NCI-H748 (cell line): Measurements from ENCODE around the gene ZNF641.
A peak's percentile ranks its signal among the peaks of the same experiment; 100 is the strongest.

Experiments
- DNase-seq: peaks from one replicate; lab custom pipeline; 2025; ENCODE audit not compliant: unreplicated experiment; lab: John Stamatoyannopoulos, UW

ZNF641 gene

DNA sequence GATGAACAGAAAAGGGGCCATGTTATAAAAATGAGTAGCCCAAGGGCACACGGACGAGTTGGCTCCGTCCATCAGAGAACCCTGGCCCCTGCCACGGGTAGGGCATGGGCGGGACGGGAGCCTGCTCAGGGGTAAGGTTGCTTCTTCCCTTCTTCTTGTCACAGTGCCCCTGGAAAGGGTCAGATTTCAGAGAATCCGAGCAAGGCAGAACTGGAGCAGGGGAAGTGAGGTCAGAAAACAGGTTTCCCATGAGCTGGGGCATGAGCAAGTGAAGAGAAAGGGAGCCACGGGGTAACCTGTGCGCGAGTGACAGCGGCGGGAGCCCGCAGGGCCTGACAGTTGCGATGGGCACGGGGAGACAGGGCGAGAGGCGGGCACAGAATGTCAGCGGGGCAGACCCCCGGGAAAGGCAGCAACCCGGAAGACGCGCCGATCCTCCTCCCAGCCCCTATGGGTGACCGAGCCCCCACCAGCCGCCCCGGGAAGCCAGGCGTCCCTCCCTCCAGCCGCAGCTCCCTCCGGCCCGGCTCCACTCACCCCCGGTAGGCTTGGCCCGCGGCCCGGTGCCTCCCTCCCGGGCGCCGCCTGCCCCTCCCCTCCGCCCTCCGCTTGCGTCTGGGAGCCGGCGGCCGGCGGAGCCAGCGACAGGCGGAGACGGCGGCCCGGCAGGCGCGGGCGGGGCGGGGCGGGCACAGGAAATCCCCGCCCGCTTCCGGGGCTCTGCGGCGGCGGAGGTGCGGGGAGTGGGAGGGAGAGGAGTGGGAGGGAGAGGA, at the start of gene ZNF641:
Gene ZNF641, minus strand, starts transcription at position 671 of the 773 bp plus-strand sequence. CDS start 2,829 bp downstream, outside the sequence.
- DNase-seq = peak; percentile 84

GRCh38 chr12:48390026-48390425, 39.3 kb upstream of the ZNF641 start:
- no peak for DNase-seq

- DNase-seq = no peak
Observed at GRCh38 chr12:48389409-48389808, 38.7 kb upstream of the ZNF641 start.

- DNase-seq = no peak
Observed at GRCh38 chr12:48388938-48389337, 38.2 kb upstream of the ZNF641 start.

GRCh38 chr12:48388460-48388859, 37.7 kb upstream of the ZNF641 start:
- no peak for DNase-seq

DNA sequence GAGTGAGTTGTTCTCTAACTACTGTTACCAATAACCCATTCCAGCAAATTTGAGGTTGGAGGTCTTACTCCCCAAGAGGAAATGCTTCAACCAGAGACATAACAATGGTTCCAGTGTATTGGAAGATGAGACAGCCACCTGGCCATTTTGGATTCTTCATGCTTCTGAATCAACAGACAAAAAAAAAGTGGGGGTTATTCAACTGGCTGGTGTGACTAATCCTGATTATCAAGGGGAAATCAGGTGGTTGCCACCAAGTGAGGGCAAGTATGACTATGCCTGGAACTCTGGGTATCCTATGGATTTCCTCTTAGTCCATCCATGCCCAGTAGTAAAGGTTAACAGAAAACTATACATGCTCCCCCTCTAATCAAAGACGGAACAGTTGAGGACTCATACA, 29.9 kb upstream of the ZNF641 start:
- DNase-seq = no peak

DNA sequence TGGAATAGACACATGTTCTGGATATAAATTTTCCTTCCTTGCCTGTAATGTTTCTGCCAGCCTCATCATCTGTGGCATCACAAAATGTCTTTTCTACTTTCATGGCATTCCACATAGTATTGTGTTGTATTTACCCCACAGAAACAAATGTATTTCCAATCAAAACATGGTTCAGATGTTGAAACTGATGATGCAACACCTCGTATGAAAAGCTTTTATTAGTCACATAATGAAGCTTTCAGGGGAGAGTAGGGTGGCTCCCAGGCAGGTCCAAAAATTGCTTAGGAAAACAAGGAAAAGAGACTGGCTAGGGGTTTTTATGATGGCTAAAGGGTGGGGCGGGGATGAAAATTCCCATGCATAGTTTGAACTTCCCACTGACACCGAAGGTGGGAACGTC, 29.1 kb upstream of the ZNF641 start:
- no peak for DNase-seq

- DNase-seq = no peak
Observed at GRCh38 chr12:48377646-48378045, 26.9 kb upstream of the ZNF641 start.

GRCh38 chr12:48374164-48374563, 23.4 kb upstream of the ZNF641 start:
- no peak for DNase-seq

GRCh38 chr12:48366131-48366530, 15.4 kb upstream of the ZNF641 start:
- no peak for DNase-seq

DNA sequence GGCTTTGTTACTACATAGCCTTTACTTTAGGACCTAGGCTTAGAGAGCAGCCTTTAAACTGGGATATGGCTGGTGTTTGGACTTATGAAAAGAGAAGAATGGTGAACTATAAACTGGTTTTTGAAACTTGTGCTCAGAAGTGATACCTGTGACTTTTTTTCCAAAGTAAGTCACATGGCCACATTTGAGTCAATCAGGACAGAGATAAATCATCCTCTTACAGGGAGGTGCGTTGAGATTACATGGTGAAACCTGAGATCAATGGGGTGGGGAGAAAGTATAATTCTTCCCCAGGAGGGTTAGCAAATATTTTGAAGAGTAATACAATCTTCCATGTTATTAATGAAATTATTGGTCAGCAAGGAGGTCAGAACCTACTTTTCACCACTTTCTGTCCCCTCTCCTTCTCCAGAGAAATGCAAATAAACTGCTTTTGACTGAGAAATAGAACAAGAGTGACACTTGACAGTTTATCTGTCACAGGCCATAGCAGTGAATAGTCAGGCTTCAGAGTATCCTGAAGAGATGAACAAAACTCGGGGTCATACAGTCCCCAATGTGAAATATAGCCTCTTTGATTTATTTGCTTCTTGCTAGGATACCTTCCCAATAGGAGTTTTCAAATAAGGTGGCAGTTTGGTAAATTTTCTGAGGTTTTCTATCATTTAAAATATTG, 11.1 kb upstream of the ZNF641 start:
- DNase-seq = no peak

DNA sequence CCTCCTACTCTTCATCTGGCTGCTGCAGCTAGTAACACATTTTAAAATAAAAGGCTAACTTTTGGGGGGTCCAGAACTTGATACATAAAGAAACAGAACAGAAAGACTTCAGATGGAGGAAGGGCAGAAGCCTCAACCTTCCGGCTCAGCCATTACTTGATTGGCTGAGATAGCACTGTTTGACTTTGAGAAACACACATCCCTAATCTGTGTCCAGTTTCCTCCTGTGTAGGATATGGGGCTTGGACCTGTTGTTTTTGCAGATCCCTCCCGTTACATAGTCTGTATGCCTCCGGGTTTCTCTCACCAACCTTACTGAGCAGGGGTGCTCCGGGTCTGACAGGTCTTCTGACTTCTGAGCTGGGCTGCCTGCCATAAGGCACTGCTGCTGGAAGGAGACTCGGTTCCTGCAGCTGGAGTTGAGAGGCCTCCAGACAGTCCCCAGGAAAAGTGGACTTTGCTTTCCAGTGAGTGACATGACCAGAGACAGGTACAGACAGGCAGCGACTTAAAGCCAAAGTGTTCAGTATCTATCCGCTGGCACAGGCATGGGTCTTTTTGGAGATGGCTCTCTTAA, 8.3 kb upstream of the ZNF641 start:
- DNase-seq = no peak

GRCh38 chr12:48356041-48356768, 5.5 kb upstream of the ZNF641 start:
- DNase-seq = no peak

DNA sequence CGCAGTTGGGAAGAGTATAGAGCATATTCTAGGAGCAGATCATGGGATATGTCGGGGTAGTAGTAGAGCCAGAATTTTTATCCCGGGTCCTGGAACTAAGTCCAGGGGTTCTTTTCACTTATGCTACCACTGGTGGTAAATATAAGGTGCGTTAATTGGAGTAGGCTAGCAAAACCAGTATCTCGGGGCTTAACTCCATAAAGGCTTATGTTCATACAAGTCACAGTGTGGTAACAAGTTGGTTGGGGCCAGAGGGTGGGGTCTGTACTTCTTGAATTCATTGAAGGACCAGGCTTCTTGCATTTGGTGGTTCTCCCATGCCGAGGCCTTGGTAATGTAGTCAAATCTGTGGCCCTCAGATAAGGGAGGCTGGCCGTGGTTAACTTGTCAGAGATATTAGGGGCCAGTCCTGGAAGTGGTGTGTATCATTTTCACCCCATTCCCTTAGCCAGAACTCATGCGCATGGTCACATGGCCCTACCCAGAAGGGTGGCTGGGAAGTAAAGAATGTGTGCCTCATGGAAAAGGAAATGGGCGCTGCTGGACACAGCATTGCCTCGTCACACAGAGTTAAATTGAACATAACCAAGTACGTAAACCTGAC, 1.5 kb upstream of the ZNF641 start:
- no peak for DNase-seq

DNA sequence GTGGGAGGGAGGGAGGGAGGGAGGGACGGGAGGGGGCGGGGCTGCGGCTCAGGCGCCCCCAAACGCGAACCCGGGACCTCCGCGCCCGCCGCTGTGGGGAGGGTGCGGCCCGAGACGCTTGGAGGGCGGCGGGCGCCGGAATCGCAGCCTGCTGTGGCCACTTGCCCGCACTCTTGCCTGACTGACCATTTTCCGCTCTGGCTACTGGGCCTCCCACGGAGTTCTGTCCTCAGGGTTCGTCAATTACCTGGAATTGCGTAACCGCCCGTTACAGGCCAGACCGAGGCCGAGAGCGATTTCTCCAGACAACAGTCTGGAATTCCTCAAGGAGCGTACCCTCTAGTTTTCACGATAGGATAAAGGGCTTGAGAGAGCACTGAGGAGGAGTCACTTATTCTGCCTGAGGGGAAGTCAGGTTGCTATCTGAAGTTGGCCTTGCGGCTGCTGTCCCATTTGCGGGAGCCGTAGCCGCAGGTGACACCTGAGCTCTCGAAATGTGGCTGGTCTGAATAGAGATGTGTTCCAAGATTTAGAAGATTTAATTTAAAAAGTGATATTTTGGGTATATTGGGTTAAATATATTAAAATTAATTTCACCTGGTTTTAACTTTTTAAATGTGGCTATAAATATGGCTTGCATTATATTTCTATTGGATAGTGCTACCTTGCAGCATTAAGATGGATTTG, 446 bp upstream of the ZNF641 start:
- peak; percentile 78 for DNase-seq

- no peak for DNase-seq
Observed at GRCh38 chr12:48349471-48349870, 1.2 kb downstream of the ZNF641 start.

GRCh38 chr12:48342980-48343379, 7.7 kb downstream of the ZNF641 start:
- DNase-seq = no peak

DNA sequence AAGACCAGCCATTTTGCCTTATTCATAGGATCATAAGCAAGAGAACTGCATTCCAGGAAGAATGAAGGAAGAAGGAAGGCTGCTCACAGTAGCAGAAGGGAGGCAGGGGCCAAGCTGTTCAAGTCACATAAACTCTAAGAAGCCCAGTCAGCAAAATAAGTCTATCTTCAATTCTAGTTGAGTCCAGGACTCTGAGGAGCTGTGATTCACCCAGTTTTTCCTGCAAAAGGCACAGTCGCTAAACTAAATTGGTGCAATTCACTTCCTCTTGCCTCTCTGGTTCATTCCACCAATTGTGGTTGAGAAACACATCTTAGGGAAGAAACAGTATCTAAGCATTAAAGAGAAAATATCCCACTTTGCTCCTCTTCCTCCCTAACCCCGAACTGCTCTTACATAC, 9.8 kb downstream of the ZNF641 start:
- no peak for DNase-seq

DNA sequence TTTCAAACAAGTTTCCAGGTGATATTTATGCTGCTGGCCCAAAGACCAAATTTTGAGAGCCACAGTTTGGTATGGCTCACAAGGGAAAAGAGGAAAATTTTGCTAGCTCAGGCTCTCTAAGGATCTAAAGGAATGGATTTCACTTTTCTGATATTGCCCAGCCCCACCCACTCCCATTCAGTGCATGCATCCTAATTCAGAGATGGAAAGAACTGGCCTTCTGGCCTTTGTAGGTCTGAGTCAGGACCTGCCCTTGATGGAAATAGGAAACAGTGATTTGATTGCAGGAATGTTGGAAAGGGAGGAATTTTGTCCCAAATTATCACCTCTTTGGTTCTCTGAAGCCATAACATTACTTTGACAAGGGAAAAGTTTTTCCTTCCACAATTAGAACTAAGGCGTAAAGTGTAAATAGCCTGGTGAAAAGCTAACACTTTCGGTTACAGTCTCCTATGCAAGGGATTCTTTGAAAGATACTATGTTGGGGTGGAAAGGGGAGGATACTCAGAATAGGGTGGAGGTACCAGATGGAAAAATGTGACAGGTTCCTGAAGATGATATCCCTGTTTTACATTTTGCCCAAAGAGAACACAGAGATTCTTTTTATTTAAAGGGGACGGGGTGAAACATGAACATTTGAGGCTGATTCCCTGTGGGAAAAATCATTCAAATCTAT, 11.1 kb downstream of the ZNF641 start:
- no peak for DNase-seq

DNA sequence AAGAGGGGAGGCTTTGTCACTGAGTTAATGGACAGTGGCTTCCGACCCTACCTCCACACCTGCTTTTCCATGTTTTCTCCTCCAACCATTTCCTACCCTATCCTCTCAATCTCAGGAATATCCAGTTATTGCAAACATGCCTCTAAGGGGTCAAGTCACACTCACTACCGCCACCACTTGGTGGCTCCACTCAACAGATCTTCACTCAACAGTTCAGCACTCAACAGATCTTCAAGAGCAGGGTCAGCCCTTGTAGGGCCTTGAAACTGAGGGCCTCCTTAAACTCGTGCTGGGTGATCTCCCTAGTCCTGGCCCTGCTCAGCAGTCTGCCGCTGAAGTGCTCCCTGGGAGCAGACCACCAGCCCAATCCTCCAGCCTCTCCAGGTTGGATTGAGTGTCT, 14.2 kb downstream of the ZNF641 start:
- DNase-seq = no peak
